ENCODE results near the gene AGK.

- no peak for TF ChIP-seq EZH2 (IDR thresholded peaks at IDR 0.05; ENCODE audit: borderline replicate concordance, low read depth, low read length, poor library complexity, severe bottlenecking)
- TF ChIP-seq CTCF (conservative IDR thresholded peaks at IDR 0.05; ENCODE audit: low read depth, low read length): no peak
Observed at GRCh38 chr7:141551094-141551781, at the start of gene AGK.

Data from A673 (cell line).